Dedifferentiated amniotic fluid mesenchymal stem cell (primary cell): Measurements from ENCODE around the gene IDUA.
"Not testable (repeated sequence)": the region's sequence is repeated elsewhere in the genome, so short reads cannot be mapped to it uniquely, and the experiment has no call there.

ENCODE experiments used
- DNase-seq: peaks from one replicate; pipeline ENCODE4 v3.0.0-alpha.2; 2016; ENCODE audit errors: extremely low spot score

The IDUA gene

DNA sequence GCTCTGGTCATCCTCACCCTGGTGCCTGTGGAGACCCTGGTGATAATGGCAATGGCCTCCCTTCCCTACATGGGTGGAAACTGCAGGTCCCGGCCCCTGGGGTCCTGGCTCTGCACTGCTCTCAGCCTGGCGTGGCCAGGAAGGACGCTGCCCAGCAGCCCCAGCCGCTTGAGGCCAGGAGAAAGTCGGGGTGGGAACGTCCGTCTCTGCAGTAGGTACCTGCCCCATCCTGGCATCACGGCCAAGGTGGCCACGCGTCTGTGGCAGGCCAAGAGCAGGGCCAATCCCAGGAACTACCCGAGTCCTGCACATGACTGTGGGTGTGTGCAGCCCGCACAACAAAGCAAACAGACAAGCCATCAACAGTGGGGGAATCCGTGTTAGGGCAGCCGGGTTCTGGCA, 58.4 kb downstream of the IDUA start:
- no peak for DNase-seq

DNA sequence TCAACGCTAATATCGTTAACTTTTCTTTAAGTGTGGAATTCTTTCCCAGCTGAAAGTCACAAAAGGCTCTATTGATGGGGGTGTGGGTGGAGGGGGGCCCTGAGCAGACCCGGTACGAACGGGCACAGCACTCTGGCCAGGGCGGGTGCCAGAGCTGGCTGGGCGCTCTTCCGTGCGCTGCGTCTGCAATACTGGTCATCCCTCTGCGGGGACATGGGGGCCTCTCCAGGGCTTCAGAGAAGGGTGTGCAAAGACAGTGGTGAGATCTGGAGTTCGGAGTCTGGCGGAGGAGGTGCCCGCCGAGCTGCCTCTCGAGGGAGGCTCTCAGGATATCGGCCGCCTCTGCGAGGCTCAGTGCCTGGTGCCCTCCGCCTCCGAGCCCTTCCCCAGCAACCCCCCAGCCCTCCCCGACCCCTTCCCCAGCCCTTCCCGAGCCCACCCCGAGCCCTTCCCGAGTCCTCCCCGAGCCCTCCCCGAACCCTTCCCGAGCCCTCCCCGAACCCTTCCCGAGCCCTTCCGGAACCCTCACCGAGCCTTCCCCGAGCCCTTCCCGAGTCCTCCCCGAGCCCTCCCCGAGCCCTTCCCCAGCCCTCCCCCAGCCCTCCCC, 58.9 kb downstream of the IDUA start:
- DNase-seq = no peak

DNA sequence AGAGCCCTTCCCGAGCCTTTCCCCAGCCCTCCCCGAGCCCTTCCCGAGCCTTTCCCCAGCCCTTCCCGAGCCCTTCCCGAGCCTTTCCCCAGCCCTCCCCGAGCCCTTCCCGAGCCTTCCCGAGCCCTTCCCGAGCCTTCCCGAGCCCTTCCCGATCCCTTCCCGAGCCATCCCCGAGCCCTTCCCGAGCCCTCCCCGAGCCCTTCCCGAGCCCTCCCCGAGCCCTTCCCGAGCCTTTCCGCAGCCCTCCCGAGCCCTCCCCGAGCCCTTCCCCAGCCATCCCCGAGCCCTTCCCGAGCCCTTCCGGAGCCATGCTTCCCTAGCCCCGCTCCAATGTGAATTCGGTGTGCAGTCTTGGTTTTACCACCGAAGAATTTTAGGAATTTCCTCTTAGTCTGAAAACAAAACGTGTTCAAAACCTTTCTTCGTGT, 59.8 kb downstream of the IDUA start:
- DNase-seq = peak; percentile 43

DNA sequence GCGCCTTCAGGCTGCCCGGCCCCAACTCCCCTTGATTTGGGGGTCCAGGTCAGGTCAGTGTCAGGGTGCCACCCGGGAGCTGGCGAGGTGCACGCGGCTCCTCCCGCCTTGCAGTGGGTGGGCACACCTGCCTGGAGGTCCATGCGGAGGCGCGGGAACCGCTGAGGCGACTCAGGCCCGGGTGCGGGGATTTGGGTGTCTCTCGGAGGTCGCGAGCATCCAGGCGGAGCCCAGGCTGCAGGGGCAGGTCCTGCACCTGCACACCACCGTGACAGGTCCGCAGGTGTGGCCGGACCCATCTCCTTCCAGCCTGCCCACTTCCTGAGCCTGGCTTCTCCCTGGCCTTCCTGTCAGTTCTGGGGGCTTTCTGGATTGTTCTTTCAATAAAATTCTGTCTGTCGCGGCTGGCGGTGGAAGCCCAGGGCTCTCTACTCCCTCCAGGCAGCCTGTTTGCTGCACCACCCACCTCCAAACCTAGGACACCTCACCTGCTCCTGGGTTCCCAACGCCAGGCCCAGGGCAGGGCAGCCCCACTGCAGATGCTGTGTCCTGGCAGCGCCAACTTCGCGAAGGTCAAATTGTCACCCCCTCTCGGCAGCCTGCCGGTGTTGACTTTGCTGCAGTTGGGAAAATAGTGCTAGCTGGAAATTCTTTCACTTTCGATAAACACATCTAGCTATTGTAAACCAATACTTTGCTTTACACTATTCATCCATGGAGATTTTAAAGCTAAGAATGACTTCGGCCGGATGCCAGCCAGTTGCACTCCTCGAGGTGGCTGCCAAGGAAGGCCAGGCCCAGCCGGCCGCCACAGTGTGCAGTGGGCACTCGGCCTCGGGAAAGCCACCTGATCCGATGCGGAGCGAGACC, 60.5 kb downstream of the IDUA start:
- DNase-seq = no peak

DNA sequence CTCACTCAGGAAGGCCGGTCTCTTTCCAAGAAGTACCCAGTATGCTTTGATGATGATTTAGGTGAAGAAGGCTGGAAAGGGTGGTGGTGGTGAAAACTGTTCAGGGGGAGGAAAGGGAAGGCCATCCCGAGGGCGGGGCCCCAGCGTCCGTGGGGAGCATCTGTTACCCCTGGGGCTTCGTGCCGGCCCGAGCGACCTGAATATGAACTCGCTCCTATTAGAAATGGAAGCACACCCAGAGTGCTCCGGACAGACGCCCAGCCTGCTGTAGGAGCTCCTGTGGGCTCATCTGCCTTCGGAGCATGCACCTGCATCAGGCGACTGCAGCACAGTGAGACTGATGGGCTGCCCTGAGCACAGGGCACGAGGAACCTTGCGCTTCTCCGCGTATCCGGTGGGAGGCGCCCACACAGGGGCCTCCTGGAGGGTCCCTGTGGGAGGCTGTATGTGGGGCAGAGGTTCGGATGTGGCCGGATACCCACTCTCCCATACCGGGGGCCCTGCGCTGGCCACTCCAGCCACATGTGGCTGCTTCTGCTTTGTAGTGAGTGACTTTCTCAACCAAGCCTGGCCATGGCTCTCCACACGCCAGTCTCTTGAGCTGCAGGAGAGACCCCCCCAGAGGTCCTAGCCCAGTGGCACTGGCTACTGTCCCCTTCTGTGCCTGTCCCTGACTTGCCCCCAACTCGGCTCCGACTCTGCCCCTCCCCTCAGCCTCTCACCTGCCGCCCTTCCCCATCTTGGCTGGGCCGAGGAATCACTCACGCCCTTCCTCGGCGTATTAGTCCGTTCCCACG, 61.3 kb downstream of the IDUA start:
- DNase-seq = no peak

DNA sequence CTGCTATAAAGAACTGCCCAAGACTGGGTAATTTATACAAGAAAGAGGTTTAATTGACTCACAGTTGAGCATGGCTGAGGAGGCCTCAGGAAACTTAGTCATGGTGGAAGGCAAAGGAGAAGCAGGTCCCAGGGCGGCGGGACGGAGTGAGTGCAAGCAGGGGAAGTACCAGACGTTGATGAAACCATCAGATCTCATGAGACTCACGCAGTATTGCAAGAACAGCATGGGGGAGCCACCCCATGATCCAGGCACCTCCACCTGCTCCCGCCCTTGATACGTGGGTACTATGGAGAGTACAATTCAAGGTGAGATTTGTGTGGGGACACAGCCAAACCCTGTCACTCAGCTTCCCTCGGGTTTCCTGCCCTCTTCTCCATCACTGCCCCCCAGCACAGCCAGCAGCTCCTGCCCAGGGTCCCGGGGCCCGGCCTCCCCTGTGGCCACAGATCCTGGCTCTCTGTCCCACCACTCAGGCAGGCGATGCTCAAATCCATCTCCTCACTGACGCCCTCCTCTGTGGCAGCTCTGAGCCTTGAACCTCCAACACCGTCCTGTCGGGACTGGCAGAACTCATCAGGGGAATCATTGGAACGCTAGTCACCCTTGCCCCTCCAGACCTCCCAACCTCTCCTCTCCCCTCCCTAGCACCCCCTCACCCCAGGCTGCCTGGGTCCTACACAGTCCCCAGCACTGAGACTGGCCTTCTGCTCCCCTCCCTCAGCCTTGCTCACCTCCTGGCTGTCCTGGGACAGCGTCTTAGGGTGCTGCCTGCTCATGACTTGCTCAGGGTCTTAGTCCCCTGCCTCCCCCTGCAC, 62.1 kb downstream of the IDUA start:
- no peak for DNase-seq

DNA sequence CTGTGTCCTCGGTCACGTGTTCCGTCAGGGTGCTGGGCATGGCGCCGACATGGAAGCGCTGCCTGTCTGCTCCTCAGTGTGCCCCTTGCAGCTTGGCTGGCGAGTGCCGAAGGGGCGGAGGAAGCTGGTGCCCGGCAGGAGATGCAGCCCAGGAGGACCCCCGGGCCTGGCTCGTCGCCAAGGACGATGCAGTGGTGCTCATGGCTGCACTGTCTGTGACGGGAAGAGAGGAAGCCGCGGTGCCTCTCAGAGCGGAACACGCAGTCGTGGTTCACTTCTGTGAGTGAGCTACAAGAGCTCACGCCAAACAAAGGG, 62.7 kb downstream of the IDUA start:
- no peak for DNase-seq

DNA sequence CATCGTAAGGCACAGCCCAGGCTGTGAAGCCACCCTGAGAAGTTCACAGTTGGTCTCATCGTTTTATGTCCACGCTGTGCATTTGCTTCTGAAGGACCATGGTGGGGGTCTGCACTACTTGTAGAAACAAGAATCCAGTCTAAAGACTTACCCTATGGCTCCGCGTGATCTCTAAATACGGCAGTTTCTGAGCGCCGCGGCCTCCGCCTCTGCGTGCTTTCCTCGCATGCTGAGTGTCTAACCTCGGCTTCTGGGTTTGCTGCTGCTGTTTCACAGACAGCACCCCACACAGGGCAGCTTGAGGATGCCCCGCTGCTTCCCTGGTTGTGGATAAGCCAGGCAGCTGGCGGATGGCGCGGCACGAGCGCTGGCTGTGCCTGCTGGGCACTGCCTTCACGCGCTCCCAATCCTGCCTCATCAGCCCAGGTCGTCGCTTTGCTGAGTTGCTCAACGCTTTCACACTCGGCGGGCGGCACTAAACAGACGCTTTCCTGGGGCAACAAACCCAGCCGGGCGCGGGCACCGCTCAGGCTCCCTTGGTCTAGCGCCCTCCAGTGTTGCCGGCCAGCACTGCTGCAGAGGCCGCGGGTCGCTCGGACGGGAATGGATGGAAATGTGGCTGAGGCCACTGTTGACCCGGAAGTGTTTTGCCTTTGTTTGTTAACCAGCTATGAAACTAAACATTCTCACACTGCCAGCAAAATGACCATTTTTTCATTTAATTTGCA, 63.8 kb downstream of the IDUA start:
- DNase-seq = no peak

DNA sequence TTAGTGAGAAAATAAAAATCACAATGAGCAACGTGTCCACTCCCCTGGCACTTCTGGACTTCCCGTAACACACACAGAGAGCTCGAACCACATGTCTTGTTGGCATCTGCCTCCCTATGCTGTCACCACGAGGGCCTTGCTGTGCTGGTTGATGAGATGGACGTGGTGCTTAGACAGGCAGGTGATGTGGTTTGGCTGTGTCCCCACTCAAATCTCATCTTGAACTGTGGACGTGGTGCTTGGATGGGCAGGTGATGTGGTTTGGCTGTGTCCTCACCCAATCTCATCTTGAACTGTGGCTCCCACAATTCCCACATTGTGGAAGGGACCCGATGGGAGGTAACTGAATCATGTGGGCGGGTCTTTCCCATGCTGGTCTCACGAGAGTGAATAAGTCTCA, 64.6 kb downstream of the IDUA start:
- DNase-seq = no peak

DNA sequence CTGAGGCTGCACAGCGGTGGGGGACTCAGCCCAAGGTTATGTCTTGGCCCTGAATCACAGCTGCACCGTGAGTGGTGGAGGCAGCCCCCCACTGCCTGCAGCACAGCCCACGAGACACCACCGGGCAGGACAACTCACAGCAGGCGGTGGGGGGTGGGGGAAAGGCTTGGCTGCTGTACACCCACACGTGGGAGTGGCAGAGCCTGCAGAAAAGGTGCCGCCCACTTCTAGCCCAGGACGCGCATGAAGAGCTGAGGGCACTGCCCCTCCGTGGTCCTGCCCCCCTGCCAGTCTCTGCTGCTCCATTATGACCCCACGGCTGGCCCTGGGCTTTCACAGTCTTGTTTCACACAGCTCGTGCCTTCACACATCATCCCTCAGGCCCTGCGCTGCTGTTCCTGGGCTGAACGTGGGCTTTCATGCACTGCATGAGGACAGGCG, 65.4 kb downstream of the IDUA start:
- no peak for DNase-seq

DNA sequence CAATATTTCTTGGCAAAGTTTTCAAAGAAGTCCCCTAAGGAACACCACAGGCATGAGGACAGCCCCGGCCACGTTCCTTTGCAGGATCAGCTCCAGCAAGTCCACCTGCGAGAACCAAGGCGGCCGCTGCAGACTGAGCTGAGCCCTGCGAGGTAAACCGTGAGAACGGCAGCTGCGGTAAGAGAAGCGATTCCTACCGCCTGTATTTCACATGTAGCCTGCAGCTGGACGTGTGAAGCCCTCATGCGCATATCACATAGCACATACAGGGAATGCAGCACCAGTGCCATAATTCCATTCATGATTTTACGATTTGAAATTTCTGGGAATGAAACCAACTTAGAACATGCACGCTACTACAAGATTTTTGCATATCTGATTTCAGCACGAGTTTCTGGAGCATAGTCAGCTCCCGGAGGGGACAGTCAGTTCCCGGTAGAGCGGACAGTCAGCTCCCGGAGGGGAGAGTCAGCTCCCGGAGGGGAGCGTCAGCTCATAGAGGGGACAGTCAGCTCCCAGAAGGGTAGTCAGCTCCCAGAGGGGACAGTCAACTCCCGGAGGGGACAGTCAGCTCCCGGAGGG, 66.3 kb downstream of the IDUA start:
- peak; percentile 93 for DNase-seq

DNA sequence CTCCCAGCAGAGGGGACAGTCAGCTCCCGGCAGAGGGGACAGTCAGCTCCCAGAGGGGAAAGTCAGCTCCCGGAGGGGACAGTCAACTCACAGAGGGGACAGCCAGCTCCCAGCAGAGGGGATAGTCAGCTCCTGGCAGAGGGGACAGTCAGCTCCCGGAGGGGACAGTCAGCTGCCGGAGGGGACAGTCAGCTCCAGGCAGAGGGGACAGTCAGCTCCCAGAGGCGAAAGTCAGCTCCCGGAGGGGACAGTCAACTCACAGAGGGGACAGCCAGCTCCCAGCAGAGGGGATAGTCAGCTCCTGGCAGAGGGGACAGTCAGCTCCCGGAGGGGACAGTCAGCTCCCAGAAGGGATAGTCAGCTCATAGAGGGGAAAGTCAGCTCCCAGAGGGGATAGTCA, 67.0 kb downstream of the IDUA start:
- DNase-seq = not testable (repeated sequence)
